Measurements from ENCODE around the gene CLPSL2.

The CLPSL2 gene

DNA sequence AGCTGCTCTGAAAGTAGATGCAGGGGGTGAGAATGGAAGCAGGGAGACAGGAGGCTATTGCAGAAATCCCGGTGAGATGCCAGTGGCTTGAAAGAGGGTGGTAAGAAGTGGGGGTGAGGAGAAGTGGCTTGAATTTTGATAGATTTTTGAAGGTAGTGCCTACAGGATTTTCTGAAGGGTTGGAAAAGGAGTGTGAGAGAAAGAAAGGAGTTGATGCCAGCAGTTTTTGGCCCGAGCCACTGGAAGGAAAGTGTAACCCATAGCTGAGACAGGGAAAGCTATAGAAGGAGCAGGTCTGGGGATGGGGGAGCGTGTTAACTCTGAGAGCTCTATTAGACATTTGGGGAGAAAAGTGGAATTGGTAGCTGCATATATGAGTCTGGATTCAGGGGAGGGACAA lies 29.9 kb upstream of the CLPSL2 start:
- no peak for DNase-seq (ENCODE audit: low read depth)

DNA sequence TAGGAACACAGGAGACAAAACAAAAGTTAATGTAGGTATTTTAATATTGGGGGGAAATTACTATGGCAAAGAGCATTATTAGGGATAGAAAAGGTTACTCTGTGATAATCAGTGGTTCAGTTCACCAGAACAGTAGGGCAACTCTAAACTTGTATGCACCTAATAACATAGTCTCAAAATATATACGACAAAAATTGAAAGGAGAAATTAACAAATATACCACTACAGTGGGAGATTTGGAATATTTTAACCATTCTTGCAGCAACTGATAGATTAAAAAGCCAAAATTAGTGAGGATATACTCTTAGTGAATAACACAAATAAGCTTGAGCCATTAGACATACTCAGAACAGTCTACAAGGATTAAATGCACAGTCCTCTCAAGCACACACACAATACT lies 28.5 kb upstream of the CLPSL2 start:
- DNase-seq (ENCODE audit: low read depth): no peak

GRCh38 chr6:35750557-35750956 lies 25.8 kb upstream of the CLPSL2 start:
- DNase-seq (ENCODE audit: low read depth): no peak

DNA sequence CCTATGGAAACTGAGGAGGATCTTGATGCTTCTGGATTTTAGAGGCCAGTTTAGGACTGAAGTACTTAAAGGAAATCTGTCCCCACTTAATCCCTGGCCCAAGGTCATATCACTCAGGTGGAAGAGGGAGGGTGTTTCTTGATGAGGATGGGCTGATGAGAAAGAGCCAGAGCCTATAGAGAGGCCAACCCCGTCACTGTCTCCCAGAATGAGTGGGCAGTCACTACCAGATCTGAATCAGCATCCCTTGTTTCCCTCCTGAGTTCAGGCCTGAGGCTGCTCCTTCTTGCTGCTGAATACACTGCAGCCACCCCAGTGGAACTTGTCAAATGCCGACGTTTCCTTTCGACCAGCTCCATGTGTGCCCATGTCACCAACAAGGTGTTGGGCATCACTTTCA lies 24.8 kb upstream of the CLPSL2 start:
- DNase-seq (ENCODE audit: low read depth): no peak

DNA sequence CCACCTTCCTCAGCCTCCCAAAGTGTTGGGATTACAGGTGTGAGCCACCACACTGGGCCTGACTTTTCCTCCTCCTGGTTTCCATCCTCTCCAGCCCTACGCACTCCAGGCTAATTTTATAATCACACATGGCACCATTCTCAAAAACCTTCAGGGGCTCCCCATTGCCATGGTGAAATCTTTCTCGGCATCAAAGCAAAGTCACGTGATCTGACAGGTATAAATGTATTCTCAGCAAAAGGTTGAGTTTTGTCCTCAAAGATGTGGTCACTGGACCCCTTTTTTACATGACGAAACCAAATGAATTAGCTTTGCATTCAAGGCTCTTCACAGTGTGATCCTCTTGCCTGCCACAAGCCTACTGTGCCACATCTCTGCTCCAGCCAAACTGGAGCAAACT lies 24.1 kb upstream of the CLPSL2 start:
- DNase-seq (ENCODE audit: low read depth): no peak

GRCh38 chr6:35754452-35755277 lies 21.7 kb upstream of the CLPSL2 start:
- DNase-seq (ENCODE audit: low read depth): no peak

- no peak for DNase-seq (ENCODE audit: low read depth)
Measured at GRCh38 chr6:35755278-35755924, 21.0 kb upstream of the CLPSL2 start.

GRCh38 chr6:35757456-35758123 lies 18.8 kb upstream of the CLPSL2 start:
- no peak for DNase-seq (ENCODE audit: low read depth)

DNA sequence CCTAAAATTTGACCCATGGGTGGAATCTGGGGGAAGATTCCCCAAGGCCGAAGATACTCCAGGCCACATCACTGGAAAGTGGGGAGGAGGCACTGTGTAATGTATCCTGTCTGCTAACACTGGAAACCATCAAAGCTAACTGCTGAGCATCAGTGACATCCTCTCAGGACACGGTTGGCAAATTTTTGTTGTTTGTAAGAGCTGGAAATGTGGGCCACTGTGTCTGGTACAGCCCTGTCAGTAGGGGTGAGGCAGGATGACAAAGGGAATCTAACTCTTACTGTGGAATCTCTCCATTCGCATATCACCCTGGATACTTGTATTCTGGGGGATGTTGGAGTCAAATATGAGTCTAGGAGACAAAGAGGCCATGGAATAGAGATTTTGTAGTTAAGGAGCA lies 17.0 kb upstream of the CLPSL2 start:
- DNase-seq (ENCODE audit: low read depth): no peak

DNA sequence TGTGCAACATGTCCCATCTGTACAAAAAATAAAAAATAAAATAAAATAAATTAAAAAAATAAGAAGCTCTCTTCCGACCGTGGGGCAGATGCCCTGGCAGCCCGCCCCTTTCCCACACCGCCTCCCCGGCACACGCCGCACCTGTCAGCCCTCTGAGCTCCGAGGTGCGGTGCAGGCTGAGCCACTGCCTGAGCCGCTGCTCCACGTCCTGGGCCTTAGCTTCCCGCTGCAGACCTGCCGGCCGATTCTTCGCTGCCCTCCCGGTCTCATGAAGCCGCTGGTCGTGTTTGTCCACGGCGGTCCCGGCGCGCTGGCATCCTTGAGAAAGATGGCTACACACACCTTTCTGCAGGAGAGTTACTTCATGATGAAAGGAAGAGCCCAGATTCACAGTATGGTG lies 10.7 kb upstream of the CLPSL2 start:
- DNase-seq (ENCODE audit: low read depth): no peak

DNA sequence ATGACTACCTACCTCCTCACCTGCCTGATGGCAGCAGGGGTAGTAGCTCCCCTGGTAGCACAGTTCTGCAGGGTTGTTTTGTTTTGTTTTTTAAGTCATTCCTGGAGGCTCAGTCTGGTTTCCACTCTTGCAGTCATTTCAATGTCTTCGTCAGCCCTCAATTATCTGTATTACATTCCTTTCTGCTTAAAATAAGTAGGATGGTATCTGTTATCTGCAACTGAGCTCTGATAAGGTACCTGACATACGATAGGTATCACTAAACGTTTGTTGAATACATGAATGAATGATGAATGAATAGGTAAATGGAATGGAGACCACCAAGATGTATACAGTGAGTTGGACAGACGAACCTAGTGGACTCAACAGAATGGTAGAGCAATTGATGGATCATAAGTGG lies 7.2 kb upstream of the CLPSL2 start:
- DNase-seq (ENCODE audit: low read depth): no peak

- DNase-seq (ENCODE audit: low read depth): no peak
Measured at GRCh38 chr6:35771343-35771627, 5.1 kb upstream of the CLPSL2 start.

- no peak for DNase-seq (ENCODE audit: low read depth)
Measured at GRCh38 chr6:35774116-35774794, 2.1 kb upstream of the CLPSL2 start.

DNA sequence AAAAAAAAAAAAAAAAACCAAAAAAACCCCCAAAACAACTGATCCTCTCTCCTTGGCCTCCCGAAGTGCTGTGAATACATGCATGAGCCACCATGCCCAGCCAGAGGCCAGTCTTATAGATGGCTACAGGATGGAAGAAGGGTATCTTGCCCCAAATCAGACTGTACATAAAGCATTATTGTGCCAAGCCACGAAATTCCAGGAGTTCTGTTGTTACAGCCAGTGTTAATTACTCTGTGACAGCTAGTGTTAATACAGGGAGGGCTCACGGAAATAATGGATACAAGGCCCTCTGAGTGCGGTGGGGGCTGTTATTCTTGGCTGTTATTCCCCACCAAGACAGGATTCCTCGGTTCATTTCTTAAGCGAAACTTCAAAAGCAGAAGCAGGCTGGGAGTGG lies 1.4 kb upstream of the CLPSL2 start:
- no peak for DNase-seq (ENCODE audit: low read depth)

DNA sequence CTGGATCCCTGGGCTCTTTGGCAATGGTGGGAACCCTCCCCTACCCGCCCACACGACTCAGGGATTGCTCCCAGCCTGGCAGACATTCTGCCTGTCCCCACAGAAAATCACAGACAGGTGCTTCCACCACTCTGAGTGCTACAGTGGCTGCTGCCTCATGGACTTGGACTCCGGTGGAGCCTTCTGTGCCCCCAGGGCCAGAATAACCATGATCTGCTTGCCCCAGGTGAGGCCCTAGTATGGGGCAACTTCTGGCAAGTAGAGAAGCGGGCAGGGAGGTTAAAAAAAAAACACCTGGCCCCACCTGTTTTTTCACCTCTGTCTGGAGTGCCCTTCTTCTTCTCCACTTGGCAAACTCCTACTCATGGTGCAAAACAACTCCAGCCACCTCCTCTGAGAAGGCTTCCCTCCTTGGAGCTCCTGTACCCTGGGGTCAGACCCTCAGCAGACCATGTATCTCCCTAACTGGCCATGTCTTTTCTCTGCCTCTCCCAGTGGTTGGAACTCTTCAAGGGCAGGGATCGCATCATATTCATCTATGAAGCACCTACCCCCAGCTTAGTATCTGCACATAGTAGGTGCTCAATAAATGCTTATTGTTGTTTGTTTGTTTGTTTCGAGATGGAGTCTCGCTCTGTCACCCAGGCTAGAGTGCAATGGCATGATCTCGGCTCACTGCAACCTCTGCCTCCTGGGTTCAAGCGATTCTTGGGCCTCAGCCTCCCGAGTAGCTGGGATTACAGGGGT lies 1.1 kb downstream of the CLPSL2 start:
- no peak for DNase-seq (ENCODE audit: low read depth)

GRCh38 chr6:35778437-35778836 lies 2.0 kb downstream of the CLPSL2 start:
- DNase-seq (ENCODE audit: low read depth): no peak

- no peak for DNase-seq (ENCODE audit: low read depth)
Measured at GRCh38 chr6:35780719-35781118, 4.3 kb downstream of the CLPSL2 start, which contains the start of gene CLPSL1. TSS of gene CLPSL1 (plus strand) at chr6:35781019. CDS start at chr6:35781111, 92 bp downstream.

DNA sequence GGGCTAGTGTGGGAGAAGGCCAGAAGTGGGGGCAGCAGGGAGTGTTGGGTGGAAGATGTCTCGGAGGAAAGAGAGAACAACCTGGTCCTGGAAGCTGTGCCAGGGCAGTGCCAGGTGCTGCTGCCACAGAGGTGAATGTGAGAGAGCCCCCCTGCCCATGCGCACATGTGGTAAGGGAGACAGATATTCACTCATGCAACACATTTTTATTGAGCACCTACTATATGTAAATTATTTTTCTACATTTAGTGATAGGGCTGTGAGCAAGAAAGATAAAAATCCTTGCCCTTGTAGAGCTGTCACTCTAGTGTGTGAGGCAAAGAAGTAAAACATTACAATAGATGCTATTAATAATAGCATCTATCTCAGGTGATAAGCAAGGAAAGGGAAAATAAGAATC lies 4.9 kb downstream of the CLPSL2 start:
- no peak for DNase-seq (ENCODE audit: low read depth)

DNA sequence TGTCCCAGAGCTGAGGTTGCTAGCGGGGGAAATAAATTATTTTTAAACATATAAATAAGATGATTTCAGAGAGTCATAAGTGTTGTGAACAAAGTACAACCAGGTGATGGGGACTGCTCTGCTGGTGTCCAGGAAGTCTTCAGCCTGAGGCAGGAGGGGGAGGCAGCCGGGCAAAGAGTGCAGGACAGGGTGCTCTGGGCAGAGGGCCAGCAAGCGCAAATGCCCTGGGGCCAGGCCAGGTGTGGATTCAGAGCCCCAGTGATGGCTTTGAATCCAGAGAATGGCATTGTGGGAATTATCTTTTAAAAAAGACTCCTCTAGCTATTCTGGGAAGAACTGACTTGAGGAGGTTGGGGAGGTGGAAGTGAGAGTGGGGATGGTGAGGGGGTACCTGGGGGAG lies 6.0 kb downstream of the CLPSL2 start:
- DNase-seq (ENCODE audit: low read depth): no peak

- DNase-seq (ENCODE audit: low read depth): no peak
Measured at GRCh38 chr6:35784200-35784599, 7.8 kb downstream of the CLPSL2 start.

DNA sequence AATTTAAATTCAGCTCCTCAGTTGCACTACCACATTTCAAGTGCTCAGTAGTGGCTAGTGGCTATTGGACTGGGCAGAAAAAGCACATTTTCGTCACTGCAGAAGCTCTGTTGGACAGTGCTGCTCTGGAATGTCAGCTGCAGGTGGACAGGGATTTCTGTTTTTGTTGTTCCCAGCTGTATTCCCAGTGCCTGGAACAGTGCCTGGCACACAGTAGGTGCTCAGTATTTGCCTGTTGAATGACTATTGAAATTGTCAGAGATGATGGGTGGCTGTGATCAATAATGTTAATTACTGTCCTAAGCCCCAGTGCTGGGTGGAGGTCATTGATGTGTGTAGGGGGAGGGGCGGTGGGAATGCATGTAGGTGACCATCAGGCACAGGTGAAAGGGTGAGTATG lies 9.9 kb downstream of the CLPSL2 start:
- DNase-seq (ENCODE audit: low read depth): no peak

DNA sequence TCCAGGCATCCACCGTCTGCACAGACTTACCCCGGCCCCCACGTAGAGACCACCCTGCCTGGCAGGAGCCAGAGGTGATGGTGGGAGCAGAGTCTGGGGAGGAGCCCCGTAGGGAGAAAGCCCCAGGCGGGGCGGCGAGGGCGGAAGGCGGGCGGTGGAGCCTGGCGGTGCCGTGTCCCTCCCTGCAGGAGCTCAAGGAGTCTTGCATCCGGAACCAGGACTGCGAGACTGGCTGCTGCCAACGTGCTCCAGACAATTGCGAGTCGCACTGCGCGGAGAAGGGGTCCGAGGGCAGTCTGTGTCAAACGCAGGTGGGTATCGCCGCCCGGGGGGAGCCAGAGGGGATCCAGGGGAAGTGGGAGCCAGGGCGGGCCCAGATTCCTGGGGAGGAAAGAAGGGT lies 10.4 kb downstream of the CLPSL2 start:
- no peak for DNase-seq (ENCODE audit: low read depth)
